A673 (cell line): ENCODE results near the gene DENND2D. TPM values are rescaled to one million over a fixed set of nuclear protein-coding genes. Genes with fewer than 3 reads are reported as not detected.

ENCODE experiments used
- BruUV-seq: library from RNA; stranded (reverse); fragments of 400-500 nt; replicated peaks from 2 replicates; lab custom pipeline; 2021; lab: Mats Ljungman, UMichigan
- CTCF ChIA-PET: fragments of 300-600 bp; sonication (Branson Sonifier 250); formaldehyde crosslinking; loops from one replicate; lab custom pipeline; 2022; ENCODE audit warnings: antibody characterized with exemption; lab: Charles Lee
- POLR2A ChIA-PET: fragments of 300-600 bp; sonication (Branson Sonifier 250); formaldehyde crosslinking; loops from one replicate; lab custom pipeline; 2022; ENCODE audit warnings: antibody characterized with exemption; ENCODE audit not compliant: low non-redundant PET; lab: Charles Lee
- DNase-seq: peaks from one replicate; pipeline ENCODE4 v3.0.0-alpha.2; 2015; ENCODE audit warnings: low spot score
- H3K27ac ChIP-seq: fragments of 200-600 bp; sonication (generic); 2 replicates; pipeline ENCODE4 v1.5.1; 2016; ENCODE audit warnings: mixed run types, low read depth, mild to moderate bottlenecking, mixed read lengths, antibody characterized with exemption, low read length; ENCODE audit not compliant: poor library complexity, severe bottlenecking
- H3K27me3 ChIP-seq: fragments of 200-600 bp; sonication (generic); replicated peaks from 2 replicates; pipeline ENCODE4 v1.6.1; 2017; ENCODE audit warnings: mixed run types, low read depth, mild to moderate bottlenecking, mixed read lengths, antibody characterized with exemption, low read length; ENCODE audit not compliant: insufficient read depth, poor library complexity
- H3K36me3 ChIP-seq: fragments of 200-600 bp; sonication (generic); 2 replicates; pipeline ENCODE4 v1.6.1; 2016; ENCODE audit warnings: mixed run types, mild to moderate bottlenecking, mixed read lengths, antibody characterized with exemption, low read length; ENCODE audit not compliant: insufficient read depth, poor library complexity, severe bottlenecking
- H3K4me1 ChIP-seq: fragments of 200-600 bp; sonication (generic); 2 replicates; pipeline ENCODE4 v1.6.1; 2017; ENCODE audit warnings: mixed run types, mild to moderate bottlenecking, mixed read lengths, antibody characterized with exemption, low read length; ENCODE audit not compliant: insufficient read depth, poor library complexity, severe bottlenecking
- H3K4me3 ChIP-seq: fragments of 200-600 bp; sonication (generic); 2 replicates; pipeline ENCODE4 v1.5.1; 2016; ENCODE audit warnings: low read depth, mixed run types, mild to moderate bottlenecking, mixed read lengths, low read length; ENCODE audit not compliant: poor library complexity, severe bottlenecking
- H3K9me3 ChIP-seq: fragments of 200-600 bp; sonication (generic); 2 replicates; pipeline ENCODE4 v1.6.1; 2016; ENCODE audit warnings: mixed run types, low read depth, mild to moderate bottlenecking, mixed read lengths, antibody characterized with exemption, low read length; ENCODE audit not compliant: poor library complexity, severe bottlenecking
- EZH2 ChIP-seq: fragments of 200-600 bp; sonication (generic); IDR thresholded peaks from 2 replicates; pipeline ENCODE4 v1.6.1; 2017; ENCODE audit warnings: borderline replicate concordance, low read depth, mild to moderate bottlenecking, mixed read lengths, antibody characterized with exemption, low read length; ENCODE audit not compliant: poor library complexity, severe bottlenecking
- intact Hi-C: fragments of 100-400 bp; cut with micrococcal nuclease; formaldehyde crosslinking; loops from one replicate; pipeline ENCODE4 v1.10.0; 2022; ENCODE audit not compliant: unreplicated experiment
- total RNA-seq: library from RNA; stranded (reverse); gene quantifications from 2 replicates; pipeline ENCODE4 v1.2.3, GENCODE V29; 2021
- TF ChIP-seq, protein P1 (sequence below): fragments of 300-800, 200-600 bp; sonication (generic); conservative IDR thresholded peaks from 2 replicates; pipeline ENCODE4 v1.5.1; 2017; ENCODE audit warnings: low read depth, mild to moderate bottlenecking, antibody characterized with exemption, low read length, moderate library complexity, mixed read lengths

DENND2D gene
- total RNA-seq, 1 experiment from 2014 or later, result not detected

DNA sequence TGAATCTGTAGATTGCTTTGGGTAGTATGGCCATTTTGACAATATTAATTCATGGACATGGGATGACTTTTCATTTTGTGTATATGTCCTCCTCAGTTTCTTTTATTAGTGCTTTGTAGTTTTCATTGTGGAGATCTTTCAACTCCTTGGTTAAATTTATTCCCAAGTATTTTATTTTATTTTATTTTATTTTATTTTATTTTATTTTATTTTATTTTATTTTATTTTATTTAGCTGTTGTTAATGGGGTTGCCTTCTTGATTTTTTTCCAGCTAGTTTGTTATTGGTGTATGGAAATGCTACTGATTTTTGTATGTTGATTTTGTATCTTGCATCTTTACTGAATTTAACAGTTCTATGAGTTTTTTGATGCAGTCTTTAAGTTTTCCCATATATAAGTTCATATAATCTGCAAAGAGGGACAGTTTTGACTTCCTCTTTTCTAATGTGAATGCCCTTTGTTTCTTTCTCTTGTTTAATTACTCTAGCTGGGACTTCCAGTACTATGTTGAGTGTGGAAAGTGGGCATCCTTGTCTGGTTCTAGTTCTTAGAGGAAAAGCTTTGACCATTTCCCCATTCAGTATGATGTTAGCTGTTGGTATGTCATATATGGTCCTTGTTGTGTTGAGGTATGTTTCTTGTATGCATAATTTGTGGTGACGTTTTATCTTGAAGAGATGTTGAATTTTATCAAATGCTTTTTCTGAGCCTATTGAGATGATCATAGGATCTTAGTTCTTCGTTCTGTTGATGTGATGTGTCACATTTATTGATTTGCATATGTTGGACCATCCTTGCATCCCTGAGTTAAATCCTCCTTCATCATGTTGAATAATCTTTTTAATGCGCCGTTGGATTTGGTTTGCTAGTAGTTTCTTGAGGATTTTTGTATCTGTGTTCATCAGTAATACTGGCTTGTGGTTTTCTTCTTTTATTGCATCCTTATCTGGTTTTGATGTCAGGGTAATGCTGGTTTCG, 46.1 kb downstream of the DENND2D start:
- H3K4me3 ChIP-seq, result no peak overlapping the region
- no TSS peak for BruUV-seq
- intact Hi-C loops, result no loop called here
- H3K9me3 ChIP-seq, result no peaks in the 10 kb centered on the region
- CTCF ChIA-PET, result no interaction called here
- POLR2A ChIA-PET, result no interaction called here
- H3K27ac ChIP-seq, result no peak overlapping the region
- DNase-seq, result no peak
- TF ChIP-seq, protein P1, sequence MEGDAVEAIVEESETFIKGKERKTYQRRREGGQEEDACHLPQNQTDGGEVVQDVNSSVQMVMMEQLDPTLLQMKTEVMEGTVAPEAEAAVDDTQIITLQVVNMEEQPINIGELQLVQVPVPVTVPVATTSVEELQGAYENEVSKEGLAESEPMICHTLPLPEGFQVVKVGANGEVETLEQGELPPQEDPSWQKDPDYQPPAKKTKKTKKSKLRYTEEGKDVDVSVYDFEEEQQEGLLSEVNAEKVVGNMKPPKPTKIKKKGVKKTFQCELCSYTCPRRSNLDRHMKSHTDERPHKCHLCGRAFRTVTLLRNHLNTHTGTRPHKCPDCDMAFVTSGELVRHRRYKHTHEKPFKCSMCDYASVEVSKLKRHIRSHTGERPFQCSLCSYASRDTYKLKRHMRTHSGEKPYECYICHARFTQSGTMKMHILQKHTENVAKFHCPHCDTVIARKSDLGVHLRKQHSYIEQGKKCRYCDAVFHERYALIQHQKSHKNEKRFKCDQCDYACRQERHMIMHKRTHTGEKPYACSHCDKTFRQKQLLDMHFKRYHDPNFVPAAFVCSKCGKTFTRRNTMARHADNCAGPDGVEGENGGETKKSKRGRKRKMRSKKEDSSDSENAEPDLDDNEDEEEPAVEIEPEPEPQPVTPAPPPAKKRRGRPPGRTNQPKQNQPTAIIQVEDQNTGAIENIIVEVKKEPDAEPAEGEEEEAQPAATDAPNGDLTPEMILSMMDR, result no peak
- TF ChIP-seq EZH2, result no peak
- H3K4me1 ChIP-seq, result no peaks in the 10 kb centered on the region
- no peaks in the 10 kb centered on the region for H3K27me3 ChIP-seq
- peaks cover 20% of the 10 kb centered on the region for H3K36me3 ChIP-seq

DNA sequence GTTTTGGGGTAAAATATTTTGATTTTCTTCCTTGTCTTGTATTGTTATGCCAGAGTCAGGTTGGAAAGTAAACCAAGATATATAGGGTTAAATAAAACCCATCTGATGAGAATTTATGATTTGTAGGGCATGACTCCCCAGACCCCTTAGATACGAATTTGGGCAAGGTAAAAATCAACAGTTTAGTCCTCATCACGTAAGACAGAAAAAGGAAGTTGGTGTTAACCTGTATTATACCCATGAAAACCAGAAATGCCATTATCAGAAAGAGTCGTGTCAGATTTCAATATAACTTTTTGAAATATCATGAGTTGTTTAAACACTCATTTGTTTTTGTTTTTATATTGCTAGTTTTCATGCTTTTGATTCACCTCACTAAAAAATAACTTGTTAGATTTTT, 48.6 kb downstream of the DENND2D start:
- ChIA-PET POLR2A (no interaction called here), CTCF (no interaction called here)

DNA sequence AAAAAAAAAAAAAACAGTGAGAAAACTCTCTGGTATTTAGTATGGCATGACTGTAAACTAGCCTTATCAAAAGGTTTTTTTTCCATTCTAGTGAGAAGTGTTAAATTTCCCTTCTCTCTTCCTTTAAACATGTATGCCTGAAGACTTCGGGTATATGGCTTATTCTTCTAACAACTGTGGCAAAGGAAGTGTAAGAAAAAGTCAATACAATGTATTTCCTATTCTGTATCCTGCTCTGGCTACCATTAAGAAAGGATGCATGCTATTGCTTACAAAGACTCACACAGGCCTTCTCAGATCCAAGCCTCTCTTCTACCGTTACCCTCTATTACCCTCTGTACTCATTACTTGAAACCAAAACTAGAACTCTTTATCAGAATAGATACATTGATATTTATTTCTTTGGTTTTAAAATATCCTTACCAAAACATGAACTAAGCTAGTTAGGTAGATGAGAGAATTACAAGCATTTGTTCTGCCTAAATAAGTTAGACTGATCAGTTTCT, 52.0 kb downstream of the DENND2D start:
- H3K4me1 ChIP-seq, result no peaks in the 10 kb centered on the region
- no TSS peak for BruUV-seq
- no peaks in the 10 kb centered on the region for H3K9me3 ChIP-seq
- POLR2A ChIA-PET, result no interaction called here
- intact Hi-C loops, result no loop called here
- DNase-seq, result no peak
- peaks cover 30% of the 10 kb centered on the region for H3K36me3 ChIP-seq
- H3K4me3 ChIP-seq, result no peak overlapping the region
- no peak for TF ChIP-seq EZH2
- no peak overlapping the region for H3K27ac ChIP-seq
- CTCF ChIA-PET, result no interaction called here
- no peaks in the 10 kb centered on the region for H3K27me3 ChIP-seq

More for the DNA sequence above, 48.6 kb downstream of the DENND2D start:
- no peak for DNase-seq
- Histone ChIP-seq H3K4me1 (no peaks in the 10 kb centered on the region), H3K9me3 (no peaks in the 10 kb centered on the region), H3K27ac (no peak overlapping the region), H3K27me3 (no peaks in the 10 kb centered on the region), H3K4me3 (no peak overlapping the region), H3K36me3 (peaks cover 36% of the 10 kb centered on the region)
- TF ChIP-seq, protein P1, result no peak
- no peak for TF ChIP-seq EZH2
- BruUV-seq, result no TSS peak
- intact Hi-C loops, result no loop called here
